CD14-positive monocyte (primary cell): ENCODE measurements around the gene PAK2. TPM values are rescaled to one million over a fixed set of nuclear protein-coding genes. Genes with fewer than 3 reads are reported as not detected.

Experiments used
- DNase-seq, 3 donors: peaks; one replicate each; pipeline ENCODE4 v3.0.0-alpha.2; 2011 to 2022
- H2AFZ ChIP-seq: 2 replicates; pipeline ENCODE4 v1.6.0; 2012; ENCODE audit warnings: mild to moderate bottlenecking, low read depth, low read length, inconsistent platforms; ENCODE audit not compliant: insufficient read depth, poor library complexity, severe bottlenecking
- H3K27ac ChIP-seq, 2 donors: 1 replicate in 1 of 2; 2 replicates in 1 of 2; pipeline ENCODE4 v1.5.1; 2012 to 2013; ENCODE audit warnings: low read length in 2 of 2, control low read depth in 1 of 2, inconsistent platforms in 1 of 2, low read depth in 1 of 2, mild to moderate bottlenecking in 1 of 2
- H3K27me3 ChIP-seq, 2 donors: one replicate each; pipeline versions ENCODE4 v1.6.0 to v1.6.1; 2011 to 2013; ENCODE audit warnings: low read length in 2 of 2; ENCODE audit not compliant: control insufficient read depth in 2 of 2, insufficient read depth in 2 of 2
- H3K36me3 ChIP-seq, 2 donors: replicated peaks in 1 of 2; 1 replicate in 1 of 2; 2 replicates in 1 of 2; pipeline versions ENCODE4 v1.5.1 to v1.6.1; 2012 to 2013; ENCODE audit warnings: low read length in 2 of 2, control low read depth in 1 of 2, inconsistent platforms in 1 of 2, mild to moderate bottlenecking in 1 of 2; ENCODE audit not compliant: insufficient read depth in 2 of 2, control insufficient read depth in 1 of 2
- H3K4me1 ChIP-seq, 2 donors: 1 replicate in 1 of 2; 2 replicates in 1 of 2; pipeline versions ENCODE4 v1.5.1 to v1.6.1; 2012 to 2013; ENCODE audit warnings: low read length in 2 of 2, control low read depth in 1 of 2, inconsistent platforms in 1 of 2, mild to moderate bottlenecking in 1 of 2, moderate library complexity in 1 of 2; ENCODE audit not compliant: insufficient read depth in 2 of 2, control insufficient read depth in 1 of 2
- H3K4me2 ChIP-seq: replicated peaks from 2 replicates; pipeline ENCODE3; 2012; ENCODE audit warnings: low read length, moderate library complexity, mild to moderate bottlenecking; ENCODE audit not compliant: poor library complexity, severe bottlenecking; ENCODE audit errors: extremely low read depth
- H3K4me3 ChIP-seq, 3 experiments: fragments of 200-600 bp in 1 of 3; sonication (generic) in 1 of 3; replicated peaks in 1 of 3; 1 replicate in 2 of 3; 2 replicates in 1 of 3; pipeline ENCODE4 v1.5.1; 2011 to 2013; ENCODE audit warnings: low read length in 3 of 3, mild to moderate bottlenecking in 3 of 3, control low read depth in 2 of 3, low read depth in 2 of 3, inconsistent platforms in 1 of 3, moderate library complexity in 1 of 3
- H3K79me2 ChIP-seq: 2 replicates; pipeline ENCODE4 v1.6.0; 2012; ENCODE audit warnings: mild to moderate bottlenecking, control low read depth, inconsistent platforms, low read length, moderate library complexity; ENCODE audit not compliant: insufficient read depth
- H3K9ac ChIP-seq: 2 replicates; pipeline ENCODE4 v1.6.0; 2017; ENCODE audit warnings: low read length, mild to moderate bottlenecking; ENCODE audit not compliant: insufficient read depth, poor library complexity, severe bottlenecking
- H3K9me3 ChIP-seq, 2 donors: replicated peaks in 1 of 2; 1 replicate in 1 of 2; 2 replicates in 1 of 2; pipeline versions ENCODE4 v1.5.1 to v1.6.1; 2012 to 2013; ENCODE audit warnings: low read length in 2 of 2, control low read depth in 1 of 2; ENCODE audit not compliant: control insufficient read depth in 1 of 2, insufficient read depth in 1 of 2
- H4K20me1 ChIP-seq: 2 replicates; pipeline ENCODE4 v1.6.0; 2012; ENCODE audit warnings: mild to moderate bottlenecking, low read length, control low read depth, moderate library complexity; ENCODE audit not compliant: insufficient read depth
- H3K27ac Mint-ChIP-seq, 7 donors: one replicate each; pipeline ENCODE4 v1.8.0; 2020; ENCODE audit warnings: mild to moderate bottlenecking in 7 of 7, mixed read lengths in 7 of 7, moderate library complexity in 6 of 7, inconsistent platforms in 2 of 7
- H3K27me3 Mint-ChIP-seq, 3 donors: one replicate each; pipeline ENCODE4 v1.8.0; 2021 to 2022; ENCODE audit warnings: low read depth in 3 of 3, mild to moderate bottlenecking in 3 of 3, mixed read lengths in 3 of 3, moderate library complexity in 3 of 3, inconsistent platforms in 1 of 3
- H3K36me3 Mint-ChIP-seq, 2 donors: one replicate each; pipeline ENCODE4 v1.8.0; 2020; ENCODE audit warnings: mixed read lengths in 2 of 2, inconsistent platforms in 1 of 2, mild to moderate bottlenecking in 1 of 2
- H3K4me1 Mint-ChIP-seq: one replicate; pipeline ENCODE4 v1.8.0; 2020; ENCODE audit warnings: mild to moderate bottlenecking, mixed read lengths
- H3K4me3 Mint-ChIP-seq, 2 donors: one replicate each; pipeline ENCODE4 v1.8.0; 2020; ENCODE audit warnings: mild to moderate bottlenecking in 2 of 2, mixed read lengths in 2 of 2, moderate library complexity in 1 of 2
- H3K9me3 Mint-ChIP-seq, 7 donors: one replicate each; pipeline ENCODE4 v1.8.0; 2020 to 2022; ENCODE audit warnings: mixed read lengths in 7 of 7, mild to moderate bottlenecking in 6 of 7, moderate library complexity in 6 of 7, inconsistent platforms in 2 of 7
- whole genome bisulfite sequencing: methylation state at CpG from one replicate; pipeline ENCODE4 v1.1.5; 2013; ENCODE audit warnings: missing lambda C conversion rate; ENCODE audit not compliant: insufficient coverage; 5-methylcytosine and 5-hydroxymethylcytosine counted together
- intact Hi-C, 2 donors: fragments of 100-400 bp; cut with micrococcal nuclease; formaldehyde crosslinking; loops; one replicate each; pipeline versions ENCODE4 v1.15.0 to v1.15.1; 2023
- polyA plus RNA-seq, 3 donors: library from polyadenylated mRNA; depleted of rRNA in 1 of 3; unstranded in 2 of 3; stranded (reverse) in 1 of 3; fragments of 300-500 nt in 2 of 3; fragments of >200 nt in 1 of 3; fragmentation: Illumina TruSeq in 2 of 3; gene quantifications; 1 replicate in 2 of 3; 2 replicates in 1 of 3; pipeline ENCODE4 v1.2.3, GENCODE V29; 2012 to 2021
- TF ChIP-seq, protein P1 (sequence below): fragments of 200-600 bp; IDR thresholded peaks from one replicate; pipeline ENCODE4 v1.8.0; 2022; ENCODE audit warnings: antibody characterized with exemption, mild to moderate bottlenecking

Gene PAK2
- polyA plus RNA-seq, 3 donors, result 32.4 to 44.2 (median 33.2) TPM

DNA sequence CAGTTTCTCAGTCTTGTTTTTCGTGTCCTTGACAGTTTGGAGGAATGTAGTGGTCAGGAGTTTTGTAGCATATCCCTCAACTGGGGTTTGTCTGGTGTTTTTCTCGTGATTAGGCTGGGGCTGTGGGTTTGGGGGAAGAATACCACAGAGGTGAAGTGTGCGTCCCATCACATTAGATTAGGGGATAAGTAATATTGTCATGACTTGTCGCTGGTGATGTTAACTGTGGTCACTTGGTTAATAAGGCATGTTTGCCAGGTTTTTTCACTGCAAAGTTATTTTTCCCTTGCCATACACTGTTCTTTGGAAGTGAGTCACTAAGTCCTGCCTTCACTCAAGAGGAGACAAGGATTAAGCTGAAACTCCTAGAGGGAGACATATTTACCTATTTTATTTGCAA lies 39.1 kb downstream of the PAK2 start:
- no peak overlapping the region for H2AFZ ChIP-seq
- peaks cover 100% of the 10 kb centered on the region for H3K79me2 ChIP-seq
- 83% methylated on average over 3 of the region's 4 CpGs for WGBS
- peaks cover 100% of the 10 kb centered on the region for H4K20me1 ChIP-seq
- H3K36me3 Mint-ChIP-seq, result peaks cover 39 to 56% of the 10 kb centered on the region in 2 donors
- no peaks in the 10 kb centered on the region for H3K27me3 ChIP-seq
- no peak for DNase-seq
- H3K4me1 Mint-ChIP-seq, result peaks cover 20% of the 10 kb centered on the region
- H3K36me3 ChIP-seq, result peaks cover 32 to 62% of the 10 kb centered on the region in 2 donors
- intact Hi-C loops, result no loop called here
- H3K9ac ChIP-seq, result no peak overlapping the region
- H3K4me3 Mint-ChIP-seq, result no peak overlapping the region
- TF ChIP-seq, protein P1, sequence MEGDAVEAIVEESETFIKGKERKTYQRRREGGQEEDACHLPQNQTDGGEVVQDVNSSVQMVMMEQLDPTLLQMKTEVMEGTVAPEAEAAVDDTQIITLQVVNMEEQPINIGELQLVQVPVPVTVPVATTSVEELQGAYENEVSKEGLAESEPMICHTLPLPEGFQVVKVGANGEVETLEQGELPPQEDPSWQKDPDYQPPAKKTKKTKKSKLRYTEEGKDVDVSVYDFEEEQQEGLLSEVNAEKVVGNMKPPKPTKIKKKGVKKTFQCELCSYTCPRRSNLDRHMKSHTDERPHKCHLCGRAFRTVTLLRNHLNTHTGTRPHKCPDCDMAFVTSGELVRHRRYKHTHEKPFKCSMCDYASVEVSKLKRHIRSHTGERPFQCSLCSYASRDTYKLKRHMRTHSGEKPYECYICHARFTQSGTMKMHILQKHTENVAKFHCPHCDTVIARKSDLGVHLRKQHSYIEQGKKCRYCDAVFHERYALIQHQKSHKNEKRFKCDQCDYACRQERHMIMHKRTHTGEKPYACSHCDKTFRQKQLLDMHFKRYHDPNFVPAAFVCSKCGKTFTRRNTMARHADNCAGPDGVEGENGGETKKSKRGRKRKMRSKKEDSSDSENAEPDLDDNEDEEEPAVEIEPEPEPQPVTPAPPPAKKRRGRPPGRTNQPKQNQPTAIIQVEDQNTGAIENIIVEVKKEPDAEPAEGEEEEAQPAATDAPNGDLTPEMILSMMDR, result no peak
- no peaks in the 10 kb centered on the region for H3K4me1 ChIP-seq
- H3K27ac Mint-ChIP-seq, result peak overlapping the region in 2 of 7 donors; percentile 5 to 81
- no peak overlapping the region for H3K27ac ChIP-seq
- H3K4me3 ChIP-seq, result no peak overlapping the region
- H3K9me3 Mint-ChIP-seq, result peaks cover 3 to 10% (median 9%) of the 10 kb centered on the region in 7 donors
- no peaks in the 10 kb centered on the region for H3K27me3 Mint-ChIP-seq
- peaks cover 6 to 10% of the 10 kb centered on the region in 2 donors for H3K9me3 ChIP-seq
- H3K4me2 ChIP-seq, result no peak overlapping the region

DNA sequence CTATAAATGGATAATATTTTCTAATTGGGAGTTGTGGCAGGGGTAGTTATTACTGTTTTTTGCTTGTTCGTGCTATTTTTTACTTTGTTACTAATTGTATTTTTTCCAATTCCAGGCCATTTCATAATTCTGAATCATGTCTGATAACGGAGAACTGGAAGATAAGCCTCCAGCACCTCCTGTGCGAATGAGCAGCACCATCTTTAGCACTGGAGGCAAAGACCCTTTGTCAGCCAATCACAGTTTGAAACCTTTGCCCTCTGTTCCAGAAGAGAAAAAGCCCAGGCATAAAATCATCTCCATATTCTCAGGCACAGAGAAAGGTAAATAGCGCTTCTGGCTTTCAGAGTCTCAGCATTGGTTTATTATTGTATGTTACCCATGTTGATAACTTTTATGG lies 42.9 kb downstream of the PAK2 start:
- Mint-ChIP-seq H3K4me3 (no peak overlapping the region), H3K36me3 (peaks cover 52 to 76% of the 10 kb centered on the region in 2 donors), H3K9me3 (peaks cover 3 to 11% (median 10%) of the 10 kb centered on the region in 7 donors), H3K4me1 (peaks cover 6% of the 10 kb centered on the region), H3K27ac (peak overlapping the region in 2 of 7 donors; percentile 14 to 41), H3K27me3 (no peaks in the 10 kb centered on the region)
- peaks cover 6 to 10% of the 10 kb centered on the region in 2 donors for H3K9me3 ChIP-seq
- H3K4me3 ChIP-seq, result no peak overlapping the region
- no peak overlapping the region for H2AFZ ChIP-seq
- peaks cover 94% of the 10 kb centered on the region for H4K20me1 ChIP-seq
- TF ChIP-seq, protein P1, result no peak
- no peaks in the 10 kb centered on the region for H3K27me3 ChIP-seq
- H3K9ac ChIP-seq, result no peak overlapping the region
- H3K4me1 ChIP-seq, result no peaks in the 10 kb centered on the region
- no CpG with 5 or more reads among the region's 4 CpGs for WGBS
- H3K4me2 ChIP-seq, result no peak overlapping the region
- intact Hi-C loops, result no loop called here
- H3K27ac ChIP-seq, result no peak overlapping the region
- peaks cover 49 to 86% of the 10 kb centered on the region in 2 donors for H3K36me3 ChIP-seq
- no peak for DNase-seq
- peaks cover 93% of the 10 kb centered on the region for H3K79me2 ChIP-seq
